H9 (cell line): ENCODE measurements around the gene MYD88. TPM values are rescaled to one million over a fixed set of nuclear protein-coding genes. Genes with fewer than 3 reads are reported as not detected.

Source experiments
- DNase-seq: peaks from one replicate; pipeline ENCODE4 v3.0.0-alpha.2; 2017
- H2AFZ ChIP-seq: one replicate; pipeline ENCODE4 v1.6.1; 2013; ENCODE audit warnings: mild to moderate bottlenecking, low read length, control low read depth, moderate library complexity
- H2AK5ac ChIP-seq: 2 replicates; pipeline ENCODE4 v1.6.1; 2013; ENCODE audit warnings: low read length, control low read depth, mixed read lengths; ENCODE audit not compliant: insufficient read length
- H2BK120ac ChIP-seq: one replicate; pipeline ENCODE4 v1.6.1; 2013; ENCODE audit warnings: low read depth, mild to moderate bottlenecking, low read length, control low read depth, inconsistent platforms; ENCODE audit not compliant: poor library complexity, severe bottlenecking
- H2BK12ac ChIP-seq: 2 replicates; pipeline ENCODE4 v1.6.1; 2013; ENCODE audit warnings: low read length, control low read depth, mixed read lengths, low read depth; ENCODE audit not compliant: insufficient read length
- H2BK15ac ChIP-seq: 2 replicates; pipeline ENCODE4 v1.6.1; 2013; ENCODE audit warnings: low read depth, low read length, control low read depth
- H2BK20ac ChIP-seq: one replicate; pipeline ENCODE4 v1.6.1; 2013; ENCODE audit warnings: low read depth, mild to moderate bottlenecking, low read length, control low read depth, inconsistent platforms; ENCODE audit not compliant: poor library complexity, severe bottlenecking
- H2BK5ac ChIP-seq: 2 replicates; pipeline ENCODE4 v1.6.1; 2013; ENCODE audit warnings: low read length, control low read depth, mixed read lengths; ENCODE audit not compliant: insufficient read length
- H3K14ac ChIP-seq: 2 replicates; pipeline ENCODE4 v1.6.1; 2013; ENCODE audit warnings: low read length, control low read depth; ENCODE audit not compliant: insufficient read depth
- H3K18ac ChIP-seq: 2 replicates; pipeline ENCODE4 v1.6.1; 2013; ENCODE audit warnings: low read depth, mild to moderate bottlenecking, mixed read lengths, low read length, control low read depth; ENCODE audit not compliant: insufficient read length
- H3K23ac ChIP-seq: 2 replicates; pipeline ENCODE4 v1.6.1; 2013; ENCODE audit warnings: low read length, control low read depth, mixed read lengths, low read depth; ENCODE audit not compliant: insufficient read length
- H3K23me2 ChIP-seq: 2 replicates; pipeline ENCODE4 v1.6.1; 2013; ENCODE audit warnings: low read depth, mild to moderate bottlenecking, mixed read lengths, low read length, control low read depth; ENCODE audit not compliant: insufficient read length, poor library complexity, severe bottlenecking
- H3K27ac ChIP-seq: 2 replicates; pipeline ENCODE4 v1.5.1; 2013; ENCODE audit warnings: low read length, control low read depth, mixed read lengths, low read depth; ENCODE audit not compliant: insufficient read length
- H3K27me3 ChIP-seq: 2 replicates; pipeline ENCODE4 v1.6.1; 2013; ENCODE audit warnings: low read length, control low read depth, inconsistent platforms; ENCODE audit not compliant: insufficient read depth
- H3K4ac ChIP-seq: 2 replicates; pipeline ENCODE4 v1.6.1; 2013; ENCODE audit warnings: low read depth, mild to moderate bottlenecking, control low read depth, inconsistent platforms, low read length, moderate library complexity
- H3K4me1 ChIP-seq: 2 replicates; pipeline ENCODE4 v1.6.1; 2013; ENCODE audit warnings: low read length, control low read depth, inconsistent platforms; ENCODE audit not compliant: insufficient read depth
- H3K4me2 ChIP-seq: 2 replicates; pipeline ENCODE4 v1.6.1; 2013; ENCODE audit warnings: low read length, control low read depth, mixed read lengths; ENCODE audit not compliant: insufficient read length, insufficient read depth
- H3K56ac ChIP-seq: 2 replicates; pipeline ENCODE4 v1.6.1; 2013; ENCODE audit warnings: low read depth, mild to moderate bottlenecking, mixed read lengths, low read length, control low read depth; ENCODE audit not compliant: insufficient read length
- H3K79me1 ChIP-seq: 2 replicates; pipeline ENCODE4 v1.6.1; 2013; ENCODE audit warnings: low read depth, mild to moderate bottlenecking, moderate library complexity, low read length, control low read depth, inconsistent platforms; ENCODE audit not compliant: insufficient read depth, poor library complexity, severe bottlenecking
- H3K79me2 ChIP-seq: 2 replicates; pipeline ENCODE4 v1.6.1; 2013; ENCODE audit warnings: low read length, control low read depth, inconsistent platforms; ENCODE audit not compliant: insufficient read depth
- H3K9ac ChIP-seq: 2 replicates; pipeline ENCODE4 v1.6.1; 2013; ENCODE audit warnings: low read length, control low read depth, mixed read lengths; ENCODE audit not compliant: insufficient read length; ENCODE audit errors: extremely low read depth
- H3K9me3 ChIP-seq: one replicate; pipeline ENCODE4 v1.6.1; 2013; ENCODE audit warnings: low read depth, low read length, inconsistent platforms; ENCODE audit not compliant: control insufficient read depth
- H3T11ph ChIP-seq: one replicate; pipeline ENCODE4 v1.6.1; 2013; ENCODE audit warnings: mild to moderate bottlenecking, low read length, control low read depth, inconsistent platforms
- H4K20me1 ChIP-seq: one replicate; pipeline ENCODE4 v1.6.1; 2013; ENCODE audit not compliant: control insufficient read depth, insufficient read length, insufficient read depth
- H4K5ac ChIP-seq: 2 replicates; pipeline ENCODE4 v1.6.1; 2013; ENCODE audit warnings: low read depth, mild to moderate bottlenecking, mixed read lengths, low read length, control low read depth; ENCODE audit not compliant: insufficient read length
- H4K8ac ChIP-seq: replicated peaks from 2 replicates; pipeline ENCODE4 v1.6.1; 2013; ENCODE audit warnings: low read length, control low read depth, mixed read lengths, low read depth; ENCODE audit not compliant: insufficient read length
- H4K91ac ChIP-seq: 2 replicates; pipeline ENCODE4 v1.6.1; 2013; ENCODE audit warnings: low read depth, mild to moderate bottlenecking, moderate library complexity, mixed read lengths, low read length, control low read depth; ENCODE audit not compliant: insufficient read length
- H3K27ac Mint-ChIP-seq, 3 experiments: 2 replicates in 2 of 3; 3 replicates in 1 of 3; pipeline ENCODE4 v1.8.0; 2020 to 2021; ENCODE audit warnings: mixed read lengths in 3 of 3, mild to moderate bottlenecking in 1 of 3, moderate library complexity in 1 of 3
- H3K27me3 Mint-ChIP-seq: 2 replicates; pipeline ENCODE4 v1.8.0; 2021; ENCODE audit warnings: low read depth, mild to moderate bottlenecking, moderate library complexity, mixed read lengths
- H3K36me3 Mint-ChIP-seq, 3 experiments: 2 replicates in 2 of 3; 3 replicates in 1 of 3; pipeline ENCODE4 v1.8.0; 2020 to 2021; ENCODE audit warnings: low read depth in 3 of 3, mixed read lengths in 3 of 3; ENCODE audit not compliant: insufficient read depth in 1 of 3
- H3K4me1 Mint-ChIP-seq, 2 experiments: 2 replicates each; pipeline ENCODE4 v1.8.0; 2020; ENCODE audit warnings: mixed read lengths in 2 of 2
- H3K4me3 Mint-ChIP-seq, 2 experiments: 2 replicates in 1 of 2; 3 replicates in 1 of 2; pipeline ENCODE4 v1.8.0; 2020 to 2021; ENCODE audit warnings: mild to moderate bottlenecking in 2 of 2, mixed read lengths in 2 of 2, moderate library complexity in 1 of 2
- H3K9me3 Mint-ChIP-seq, 2 experiments: 2 replicates in 1 of 2; 3 replicates in 1 of 2; pipeline ENCODE4 v1.8.0; 2020; ENCODE audit warnings: mild to moderate bottlenecking in 2 of 2, mixed read lengths in 2 of 2, moderate library complexity in 1 of 2
- CTCF ChIP-seq: fragments of 200-600 bp; sonication (generic); conservative IDR thresholded peaks from 3 replicates; pipeline ENCODE4 v1.8.0; 2021; ENCODE audit warnings: antibody characterized with exemption, mild to moderate bottlenecking
- WGBS: extraction: QIAGEN DNeasy Blood & Tissue Kit; methylation state at CpG from one replicate; pipeline ENCODE4 v1.1.7; 2013; ENCODE audit warnings: missing lambda C conversion rate, low lambda C conversion rate, mixed read lengths; ENCODE audit not compliant: insufficient read length; ENCODE audit errors: extremely low coverage; 5-methylcytosine and 5-hydroxymethylcytosine counted together
- total RNA-seq: library from RNA; stranded (reverse); gene quantifications from 2 replicates; pipeline ENCODE4 v1.2.1, GENCODE V29; 2021

The MYD88 gene
- total RNA-seq, 1 experiment from 2014 or later: 33.4 TPM

GRCh38 chr3:38177181-38177580 lies 38.7 kb downstream of the MYD88 start:
- H2BK20ac ChIP-seq: no peak overlapping the region
- peaks cover 28% of the 10 kb centered on the region for H3K79me1 ChIP-seq
- peaks cover 11% of the 10 kb centered on the region; the same call in 1 of the 2 replicates for H3K79me2 ChIP-seq
- H4K5ac ChIP-seq: no peak overlapping the region
- H3K4ac ChIP-seq: no peak overlapping the region
- no peak overlapping the region for H3K14ac ChIP-seq
- no peaks in the 10 kb centered on the region for H3K9me3 ChIP-seq
- H4K8ac ChIP-seq: no peak overlapping the region
- Mint-ChIP-seq H3K27me3 (no peaks in the 10 kb centered on the region), H3K27ac (peak overlapping the region in 1 of 3 experiments; percentile 78; a peak in 5 of 7 replicates), H3K4me3 (no peak overlapping the region), H3K4me1 (peaks cover 18 to 28% of the 10 kb centered on the region in 2 experiments), H3K36me3 (no peaks in the 10 kb centered on the region; a peak in 2 of 7 replicates), H3K9me3 (no peaks in the 10 kb centered on the region)
- H3K4me2 ChIP-seq: no peak overlapping the region
- H2AK5ac ChIP-seq: no peak overlapping the region
- no peak overlapping the region for H2BK15ac ChIP-seq
- H2BK12ac ChIP-seq: no peak overlapping the region
- no peak overlapping the region for H3K27ac ChIP-seq
- no peak overlapping the region for H3K9ac ChIP-seq
- H2BK120ac ChIP-seq: no peak overlapping the region
- H3K4me1 ChIP-seq: peaks cover 3% of the 10 kb centered on the region; the same call in 1 of the 2 replicates
- WGBS: no CpG with 5 or more reads among the region's 2 CpGs
- H2AFZ ChIP-seq: no peak overlapping the region
- no peak overlapping the region for H3T11ph ChIP-seq
- no peak overlapping the region for H3K18ac ChIP-seq
- H3K23ac ChIP-seq: no peak overlapping the region
- H3K23me2 ChIP-seq: no peaks in the 10 kb centered on the region
- no peaks in the 10 kb centered on the region for H4K20me1 ChIP-seq
- no peak for TF ChIP-seq CTCF
- no peak overlapping the region for H3K56ac ChIP-seq
- H4K91ac ChIP-seq: no peak overlapping the region
- no peaks in the 10 kb centered on the region for H3K27me3 ChIP-seq
- H2BK5ac ChIP-seq: no peak overlapping the region
- no peak for DNase-seq
